IPS-18a (cell line): ENCODE measurements around the gene MFNG.

Experiments
- H3K27ac ChIP-seq: one replicate; pipeline ENCODE4 v1.5.1; 2013; ENCODE audit warnings: low read length
- H3K27me3 ChIP-seq: one replicate; pipeline ENCODE4 v1.6.1; 2013; ENCODE audit warnings: mild to moderate bottlenecking, low read length; ENCODE audit not compliant: control insufficient read depth, insufficient read depth
- H3K36me3 ChIP-seq: one replicate; pipeline ENCODE4 v1.6.1; 2013; ENCODE audit warnings: low read depth, low read length; ENCODE audit not compliant: control insufficient read depth
- H3K4me1 ChIP-seq: one replicate; pipeline ENCODE4 v1.6.1; 2013; ENCODE audit warnings: low read depth, low read length; ENCODE audit not compliant: control insufficient read depth
- H3K4me3 ChIP-seq: one replicate; pipeline ENCODE4 v1.5.1; 2013; ENCODE audit warnings: low read length
- H3K9ac ChIP-seq: one replicate; pipeline ENCODE4 v1.6.1; 2013; ENCODE audit warnings: mild to moderate bottlenecking, low read length, moderate library complexity
- H3K9me3 ChIP-seq: one replicate; pipeline ENCODE4 v1.6.1; 2013; ENCODE audit warnings: low read depth, low read length; ENCODE audit not compliant: control insufficient read depth

Gene MFNG

GRCh38 chr22:37432708-37433054 is 53.5 kb downstream of the MFNG start:
- no peaks in the 10 kb centered on the region for H3K36me3 ChIP-seq
- peaks cover 16% of the 10 kb centered on the region for H3K27me3 ChIP-seq
- no peaks in the 10 kb centered on the region for H3K9me3 ChIP-seq
- H3K9ac ChIP-seq = no peak overlapping the region
- no peaks in the 10 kb centered on the region for H3K4me1 ChIP-seq
- no peak overlapping the region for H3K4me3 ChIP-seq
- H3K27ac ChIP-seq = no peak overlapping the region

- no peaks in the 10 kb centered on the region for H3K4me1 ChIP-seq
- no peaks in the 10 kb centered on the region for H3K36me3 ChIP-seq
- no peaks in the 10 kb centered on the region for H3K9me3 ChIP-seq
- no peak overlapping the region for H3K4me3 ChIP-seq
- H3K27ac ChIP-seq = no peak overlapping the region
- no peak overlapping the region for H3K9ac ChIP-seq
- peaks cover 22% of the 10 kb centered on the region for H3K27me3 ChIP-seq
These were observed 54.1 kb downstream of the MFNG start for GRCh38 chr22:37431801-37432707.

- H3K4me3 ChIP-seq = no peak overlapping the region
- H3K9me3 ChIP-seq = no peaks in the 10 kb centered on the region
- H3K27me3 ChIP-seq = peaks cover 29% of the 10 kb centered on the region
- no peak overlapping the region for H3K27ac ChIP-seq
- no peaks in the 10 kb centered on the region for H3K4me1 ChIP-seq
- H3K36me3 ChIP-seq = no peaks in the 10 kb centered on the region
- H3K9ac ChIP-seq = no peak overlapping the region
These were observed 54.8 kb downstream of the MFNG start for GRCh38 chr22:37431366-37431765.

GRCh38 chr22:37430941-37431340 is 55.2 kb downstream of the MFNG start:
- Histone ChIP-seq H3K27me3 (peaks cover 33% of the 10 kb centered on the region), H3K4me1 (no peaks in the 10 kb centered on the region), H3K9me3 (no peaks in the 10 kb centered on the region)

GRCh38 chr22:37428649-37429586 is 57.3 kb downstream of the MFNG start:
- Histone ChIP-seq H3K9me3 (no peaks in the 10 kb centered on the region), H3K27me3 (peaks cover 53% of the 10 kb centered on the region), H3K4me1 (no peaks in the 10 kb centered on the region), H3K27ac (no peak overlapping the region), H3K4me3 (no peak overlapping the region), H3K36me3 (no peaks in the 10 kb centered on the region), H3K9ac (no peak overlapping the region)

More at GRCh38 chr22:37430941-37431340, 55.2 kb downstream of the MFNG start:
- H3K27ac ChIP-seq = no peak overlapping the region
- no peak overlapping the region for H3K4me3 ChIP-seq
- no peak overlapping the region for H3K9ac ChIP-seq
- no peaks in the 10 kb centered on the region for H3K36me3 ChIP-seq

GRCh38 chr22:37427711-37428635 is 58.2 kb downstream of the MFNG start:
- H3K27ac ChIP-seq = no peak overlapping the region
- peaks cover 60% of the 10 kb centered on the region for H3K27me3 ChIP-seq
- H3K9ac ChIP-seq = no peak overlapping the region
- no peaks in the 10 kb centered on the region for H3K36me3 ChIP-seq
- H3K4me1 ChIP-seq = no peaks in the 10 kb centered on the region
- H3K9me3 ChIP-seq = no peaks in the 10 kb centered on the region
- H3K4me3 ChIP-seq = no peak overlapping the region

- Histone ChIP-seq H3K27me3 (peaks cover 60% of the 10 kb centered on the region), H3K27ac (no peak within 1 kb of the TSS), H3K36me3 (no peaks in the 10 kb centered on the region), H3K4me1 (no peaks in the 10 kb centered on the region), H3K4me3 (peak within 1 kb of the TSS; percentile 43), H3K9ac (no peak within 1 kb of the TSS), H3K9me3 (no peaks in the 10 kb centered on the region)
These were observed 59.0 kb downstream of the MFNG start, which contains the start of gene ELFN2 for GRCh38 chr22:37427135-37427710. TSS of gene ELFN2 (minus strand) at chr22:37427479. CDS start at chr22:37375534, 51,945 bp downstream.

GRCh38 chr22:37426706-37427134 is 59.5 kb downstream of the MFNG start:
- peaks cover 65% of the 10 kb centered on the region for H3K27me3 ChIP-seq
- H3K4me3 ChIP-seq = peak overlapping the region; percentile 43
- H3K4me1 ChIP-seq = no peaks in the 10 kb centered on the region
- no peak overlapping the region for H3K9ac ChIP-seq
- H3K9me3 ChIP-seq = no peaks in the 10 kb centered on the region
- no peak overlapping the region for H3K27ac ChIP-seq
- H3K36me3 ChIP-seq = no peaks in the 10 kb centered on the region

GRCh38 chr22:37425800-37426705 is 60.1 kb downstream of the MFNG start:
- no peaks in the 10 kb centered on the region for H3K36me3 ChIP-seq
- peak overlapping the region; percentile 43 for H3K4me3 ChIP-seq
- H3K27me3 ChIP-seq = peaks cover 72% of the 10 kb centered on the region
- H3K27ac ChIP-seq = no peak overlapping the region
- no peaks in the 10 kb centered on the region for H3K9me3 ChIP-seq
- H3K9ac ChIP-seq = no peak overlapping the region
- H3K4me1 ChIP-seq = no peaks in the 10 kb centered on the region

GRCh38 chr22:37425369-37425768 is 60.8 kb downstream of the MFNG start:
- no peaks in the 10 kb centered on the region for H3K36me3 ChIP-seq
- H3K9me3 ChIP-seq = no peaks in the 10 kb centered on the region
- no peaks in the 10 kb centered on the region for H3K4me1 ChIP-seq
- H3K9ac ChIP-seq = no peak overlapping the region
- H3K27ac ChIP-seq = no peak overlapping the region
- H3K4me3 ChIP-seq = no peak overlapping the region
- H3K27me3 ChIP-seq = peaks cover 79% of the 10 kb centered on the region
